HepG2 (cell line): ENCODE results near the gene CDHR4. TPM values are rescaled to one million over a fixed set of nuclear protein-coding genes. Genes with fewer than 3 reads are reported as not detected.

ENCODE experiments used
- ATAC-seq: fragments of 200-7000 bp; cut with Tn5 transposase; 3 replicates; pipeline ENCODE4 v1.9.1; 2020; ENCODE audit warnings: mild to moderate bottlenecking, moderate library complexity
- BruUV-seq: library from RNA; stranded (reverse); fragments of 400-500 nt; replicated peaks from 2 replicates; lab custom pipeline; 2021; lab: Mats Ljungman, UMichigan
- CTCF ChIA-PET: fragments of 300-600 bp; formaldehyde crosslinking; extraction: SDS; loops from one replicate; lab custom pipeline; 2021; ENCODE audit warnings: low total read pairs, inconsistent platforms, low intra/inter-chr PET ratio; lab: Yijun Ruan, JAX
- POLR2A ChIA-PET: fragments of 350-600 bp; sonication (Branson Sonifier 250); formaldehyde crosslinking; loops from one replicate; lab custom pipeline; 2020; ENCODE audit warnings: antibody characterized with exemption, inconsistent platforms; lab: Yijun Ruan, JAX
- DNase-seq: peaks from one replicate; pipeline ENCODE4 v3.0.0-alpha.2; 2015; ENCODE audit warnings: low spot score
- FAIRE-seq: peaks from 3 replicates; lab custom pipeline; 2011; peaks lifted over from hg19 to GRCh38; lab: Jason Lieb, UNC
- H2AFZ ChIP-seq: one replicate; pipeline ENCODE4 v1.6.1; 2011; ENCODE audit warnings: low read length, inconsistent platforms
- H3K27ac ChIP-seq: fragments of 300-600 bp; 3 replicates; pipeline ENCODE4 v1.8.0; 2011; ENCODE audit warnings: mixed run types, mild to moderate bottlenecking, mixed read lengths, low read length, inconsistent platforms; ENCODE audit not compliant: insufficient read depth; ENCODE audit errors: extremely low read length
- H3K27me3 ChIP-seq, 2 experiments: fragments of 200-600 bp in 1 of 2; 2 replicates in 1 of 2; 3 replicates in 1 of 2; pipeline versions ENCODE4 v1.6.0 to v1.8.0; 2011; ENCODE audit warnings: low read length in 2 of 2, mild to moderate bottlenecking in 2 of 2, moderate library complexity in 2 of 2, inconsistent platforms in 1 of 2; ENCODE audit not compliant: insufficient read depth in 2 of 2, control insufficient read depth in 1 of 2
- H3K36me3 ChIP-seq, 2 experiments: fragments of 200-600 bp in 1 of 2; replicated peaks in 1 of 2; 2 replicates in 1 of 2; 3 replicates in 1 of 2; pipeline versions ENCODE4 v1.5.1 to v1.8.0; 2011; ENCODE audit warnings: low read length in 2 of 2, inconsistent platforms in 1 of 2; ENCODE audit not compliant: insufficient read depth in 2 of 2, control insufficient read depth in 1 of 2
- H3K4me1 ChIP-seq: 2 replicates; pipeline ENCODE4 v1.5.1; 2012; ENCODE audit warnings: low read length, inconsistent platforms; ENCODE audit not compliant: insufficient read depth
- H3K4me2 ChIP-seq: 2 replicates; pipeline ENCODE4 v1.6.0; 2011; ENCODE audit warnings: low read depth, low read length, inconsistent platforms
- H3K4me3 ChIP-seq, 3 experiments: fragments of 200-600 bp in 1 of 3; sonication (generic), shearing (Covaris generic) in 1 of 3; replicated peaks in 1 of 3; 2 replicates each; pipeline ENCODE4 v1.5.1; 2011 to 2016; ENCODE audit warnings: low read length in 3 of 3, inconsistent platforms in 2 of 3, low read depth in 2 of 3, mild to moderate bottlenecking in 2 of 3, control low read depth in 1 of 3, mixed read lengths in 1 of 3; ENCODE audit not compliant: insufficient read depth in 1 of 3
- H3K79me2 ChIP-seq: one replicate; pipeline ENCODE4 v1.6.1; 2011; ENCODE audit warnings: low read length, inconsistent platforms; ENCODE audit not compliant: insufficient read depth
- H3K9ac ChIP-seq: 2 replicates; pipeline ENCODE4 v1.6.0; 2011; ENCODE audit warnings: mild to moderate bottlenecking, low read depth, low read length, inconsistent platforms; ENCODE audit not compliant: insufficient read depth
- H3K9me3 ChIP-seq: 2 replicates; pipeline ENCODE4 v1.5.1; 2012; ENCODE audit warnings: mild to moderate bottlenecking, low read length
- H4K20me1 ChIP-seq: 2 replicates; pipeline ENCODE4 v1.6.0; 2011; ENCODE audit warnings: inconsistent platforms, mild to moderate bottlenecking, low read length, moderate library complexity; ENCODE audit not compliant: insufficient read depth
- ARNT ChIP-seq: fragments of 450-650 bp; IDR thresholded peaks from 2 replicates; pipeline ENCODE4 v1.6.1; 2017
- ATF3 ChIP-seq: sonication (generic); formaldehyde crosslinking; IDR thresholded peaks from 2 replicates; pipeline ENCODE4 v1.4.0; 2020; ENCODE audit warnings: missing genetic modification reagents
- CHD2 ChIP-seq: IDR thresholded peaks from 2 replicates; pipeline ENCODE4 v1.6.1; 2011; ENCODE audit warnings: low read depth, low read length, improper control_type of control experiment
- HBP1 ChIP-seq: IDR thresholded peaks from 2 replicates; pipeline ENCODE4 v1.6.1; 2016; ENCODE audit warnings: low read depth, control low read depth
- KLF16 ChIP-seq, 2 experiments: sonication (generic) in 1 of 2; formaldehyde crosslinking in 1 of 2; IDR thresholded peaks; 2 replicates each; pipeline versions ENCODE4 v1.6.1 to v1.8.0; 2016 to 2023; ENCODE audit warnings: missing genetic modification reagents in 2 of 2, missing compliant biosample characterization in 1 of 2
- NONO ChIP-seq, 2 experiments: fragments of 450-650 bp in 1 of 2; sonication (generic) in 1 of 2; formaldehyde crosslinking in 1 of 2; IDR thresholded peaks in 1 of 2; conservative IDR thresholded peaks in 1 of 2; 2 replicates each; pipeline versions ENCODE4 v1.6.1 to v1.8.0; 2017 to 2022; ENCODE audit warnings: mild to moderate bottlenecking in 1 of 2, missing genetic modification reagents in 1 of 2, moderate library complexity in 1 of 2
- PBX3 ChIP-seq: sonication (generic); formaldehyde crosslinking; IDR thresholded peaks from 2 replicates; pipeline ENCODE4 v1.8.1; 2023; ENCODE audit warnings: missing genetic modification reagents, inconsistent platforms, borderline replicate concordance
- RBM22 ChIP-seq: fragments of 200-400 bp; formaldehyde crosslinking; optimal IDR thresholded peaks from 2 replicates; pipeline ENCODE3; 2017; ENCODE audit warnings: mild to moderate bottlenecking, low read length, moderate library complexity
- RXRB ChIP-seq: IDR thresholded peaks from 2 replicates; pipeline ENCODE4 v1.6.1; 2016; ENCODE audit warnings: borderline replicate concordance, missing genetic modification reagents, missing compliant biosample characterization
- STAT5B ChIP-seq: sonication (generic); formaldehyde crosslinking; IDR thresholded peaks from 2 replicates; pipeline ENCODE4 v1.4.0; 2020; ENCODE audit warnings: missing genetic modification reagents
- TMF1 ChIP-seq: sonication (generic); formaldehyde crosslinking; IDR thresholded peaks from 2 replicates; pipeline ENCODE4 v1.8.1; 2022; ENCODE audit warnings: low read depth, missing genetic modification reagents
- TOE1 ChIP-seq: sonication (generic); formaldehyde crosslinking; IDR thresholded peaks from 2 replicates; pipeline ENCODE4 v1.4.0; 2020; ENCODE audit warnings: mild to moderate bottlenecking, missing genetic modification reagents
- ZBTB26 ChIP-seq: IDR thresholded peaks from 2 replicates; pipeline ENCODE4 v1.6.1; 2016; ENCODE audit warnings: missing compliant biosample characterization, missing genetic modification reagents, borderline replicate concordance
- ZFP36 ChIP-seq: fragments of 150-350 bp; IDR thresholded peaks from 2 replicates; pipeline ENCODE4 v1.6.1; 2018; ENCODE audit warnings: borderline replicate concordance, low read length, low read depth; ENCODE audit not compliant: partially characterized antibody
- ZNF567 ChIP-seq: sonication (generic); formaldehyde crosslinking; IDR thresholded peaks from 2 replicates; pipeline ENCODE4 v1.8.1; 2023; ENCODE audit warnings: mild to moderate bottlenecking, missing genetic modification reagents, borderline replicate concordance
- ZSCAN20 ChIP-seq: sonication (generic); formaldehyde crosslinking; IDR thresholded peaks from 2 replicates; pipeline ENCODE4 v1.4.0; 2020; ENCODE audit warnings: missing genetic modification reagents, mild to moderate bottlenecking, borderline replicate concordance
- WGBS: methylation state at CpG from one replicate; pipeline ENCODE4 v1.1.6; 2017; ENCODE audit warnings: low lambda C conversion rate; 5-methylcytosine and 5-hydroxymethylcytosine counted together
- in situ Hi-C: cut with HindIII; loops from 2 replicates; pipeline ENCODE4 v1.10.0; 2017; ENCODE audit warnings: low pct_unique_long_range_greater_than_20kb; ENCODE audit not compliant: extremely low pct_ligation_motif_present
- intact Hi-C: fragments of 100-400 bp; cut with micrococcal nuclease; formaldehyde crosslinking; loops from one replicate; pipeline ENCODE4 v1.10.0; 2022; ENCODE audit not compliant: unreplicated experiment
- polyA plus RNA-seq, 8 experiments: library from polyadenylated mRNA; depleted of rRNA in 3 of 8; stranded (reverse) in 7 of 8; unstranded in 1 of 8; fragments of >200 nt; fragmentation: Illumina TruSeq in 4 of 8; extraction: Trizol in 4 of 8; gene quantifications; 2 replicates each; pipeline versions ENCODE4 v1.2.1 to v1.2.3, GENCODE V29; 2011 to 2016; ENCODE audit warnings: low read depth in 4 of 8, missing spikeins in 1 of 8, mixed read lengths in 1 of 8; ENCODE audit not compliant: insufficient read depth in 1 of 8
- total RNA-seq, 5 experiments: library from RNA; depleted of rRNA; stranded (reverse); fragments of >200 nt; fragmentation: Illumina TruSeq; extraction: Trizol; gene quantifications; 2 replicates each; pipeline ENCODE4 v1.2.3, GENCODE V29; 2016; ENCODE audit warnings: low read depth in 1 of 5

Gene CDHR4
- total and polyA plus RNA-seq, 2 of the 13 experiments (the other 11 are each of a cell fraction or from before 2014, with no cell fraction given), result 0.21 TPM; not detected in 1

- H3K36me3 ChIP-seq, result peaks cover 2 to 32% of the 10 kb centered on the region in 2 experiments; a peak in 4 of 5 replicates
- peaks cover 19% of the 10 kb centered on the region for H3K4me1 ChIP-seq
- no peaks in the 10 kb centered on the region for H3K9me3 ChIP-seq
- ChIA-PET CTCF (no interaction called here), POLR2A (interaction anchor here (0.6 to 1.0 kb wide), 2 partner anchors 10 to 49 kb away, joined by 3 read pairs; partner anchors contain the start of gene IP6K1)
- H3K27ac ChIP-seq, result no peak overlapping the region
- H3K4me2 ChIP-seq, result no peak overlapping the region
- H3K27me3 ChIP-seq, result no peaks in the 10 kb centered on the region
- H3K4me3 ChIP-seq, result no peak overlapping the region
- no TSS peak for BruUV-seq
- ATAC-seq (no peak), FAIRE-seq (no peak), DNase-seq (no peak)
- peaks cover 10% of the 10 kb centered on the region; the same call in 1 of the 2 replicates for H4K20me1 ChIP-seq
- peaks cover 77% of the 10 kb centered on the region for H3K79me2 ChIP-seq
- WGBS, result 100% methylated on average over 3 of the region's 3 CpGs
- H2AFZ ChIP-seq, result no peak overlapping the region
- TF ChIP-seq NONO (IDR thresholded peaks at IDR 0.05) (no peak), NONO (CRISPR knock-in tag; conservative IDR thresholded peaks at IDR 0.05) (no peak), PBX3 (CRISPR knock-in tag) (no peak), STAT5B (CRISPR knock-in tag) (no peak), TMF1 (CRISPR knock-in tag) (no peak), ZFP36 (no peak), RXRB (no peak), RBM22 (no peak), ARNT (no peak), ZNF567 (no peak), CHD2 (no peak), TOE1 (CRISPR knock-in tag) (no peak), HBP1 (CRISPR knock-in tag) (no peak), ZBTB26 (CRISPR knock-in tag) (no peak), ZSCAN20 (CRISPR knock-in tag) (no peak), KLF16 (CRISPR knock-in tag; IDR thresholded peaks at IDR 0.05) (no peak), ATF3 (CRISPR knock-in tag) (no peak)
- no peak overlapping the region for H3K9ac ChIP-seq
- in situ Hi-C loops (no loop called here), intact Hi-C loops (no loop called here)
Observed at GRCh38 chr3:49775538-49775937, 24.1 kb downstream of the CDHR4 start.
